SK-N-MC (cell line): ENCODE data around the gene ZSCAN18.

Source experiments
- EZH2 ChIP-seq: fragments of 200-600 bp; sonication (generic); IDR thresholded peaks from one replicate; pipeline ENCODE4 v1.6.1; 2017; ENCODE audit warnings: antibody characterized with exemption
- FOXP2 ChIP-seq: optimal IDR thresholded peaks from 2 replicates; pipeline ENCODE3; 2011; ENCODE audit warnings: mild to moderate bottlenecking, moderate library complexity; ENCODE audit not compliant: insufficient read depth; ENCODE audit errors: extremely low read length, control extremely low read depth
- POLR2AphosphoS5 ChIP-seq: IDR thresholded peaks from 2 replicates; pipeline ENCODE4 v1.6.1; 2012; ENCODE audit warnings: mild to moderate bottlenecking, low read depth, low read length, borderline replicate concordance

- TF ChIP-seq EZH2 (no peak), FOXP2 (no peak), POLR2AphosphoS5 (no peak)
Measured at GRCh38 chr19:58097349-58097748, 682 bp downstream of the ZSCAN18 start.
